Esophagus mucosa (tissue), 1 donor: Measurements from ENCODE around the gene LRFN3. TPM values are rescaled to one million over a fixed set of nuclear protein-coding genes. Genes with fewer than 3 reads are reported as not detected.
A peak's percentile ranks its signal among the peaks of the same experiment; 100 is the strongest.
"Not testable (repeated sequence)": the region's sequence is repeated elsewhere in the genome, so short reads cannot be mapped to it uniquely, and the experiment has no call there.

Source experiments
- ATAC-seq: fragments of 200-7000 bp; cut with Tn5 transposase; one replicate; pipeline ENCODE4 v1.9.1; 2020
- total RNA-seq: library from RNA; stranded (reverse); gene quantifications from one replicate; pipeline ENCODE4 v1.2.4, GENCODE V29; 2023
- donor health status: DM: yes; HTN: yes; CAD: no.

The LRFN3 gene
- total RNA-seq, 1 donor from 2014 or later, result 7.7 TPM

DNA sequence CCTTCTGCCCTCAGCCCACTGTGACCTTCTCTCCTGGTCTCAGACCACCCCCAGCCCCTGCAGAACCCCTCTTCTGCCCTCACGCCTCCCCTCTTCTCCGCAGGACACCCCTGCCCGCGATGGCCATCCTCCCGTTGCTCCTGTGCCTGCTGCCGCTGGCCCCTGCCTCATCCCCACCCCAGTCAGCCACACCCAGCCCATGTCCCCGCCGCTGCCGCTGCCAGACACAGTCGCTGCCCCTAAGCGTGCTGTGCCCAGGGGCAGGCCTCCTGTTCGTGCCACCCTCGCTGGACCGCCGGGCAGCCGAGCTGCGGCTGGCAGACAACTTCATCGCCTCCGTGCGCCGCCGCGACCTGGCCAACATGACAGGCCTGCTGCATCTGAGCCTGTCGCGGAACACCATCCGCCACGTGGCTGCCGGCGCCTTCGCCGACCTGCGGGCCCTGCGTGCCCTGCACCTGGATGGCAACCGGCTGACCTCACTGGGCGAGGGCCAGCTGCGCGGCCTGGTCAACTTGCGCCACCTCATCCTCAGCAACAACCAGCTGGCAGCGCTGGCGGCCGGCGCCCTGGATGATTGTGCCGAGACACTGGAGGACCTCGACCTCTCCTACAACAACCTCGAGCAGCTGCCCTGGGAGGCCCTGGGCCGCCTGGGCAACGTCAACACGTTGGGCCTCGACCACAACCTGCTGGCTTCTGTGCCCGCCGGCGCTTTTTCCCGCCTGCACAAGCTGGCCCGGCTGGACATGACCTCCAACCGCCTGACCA is 3.3 kb downstream of the LRFN3 start:
- no peak for ATAC-seq

DNA sequence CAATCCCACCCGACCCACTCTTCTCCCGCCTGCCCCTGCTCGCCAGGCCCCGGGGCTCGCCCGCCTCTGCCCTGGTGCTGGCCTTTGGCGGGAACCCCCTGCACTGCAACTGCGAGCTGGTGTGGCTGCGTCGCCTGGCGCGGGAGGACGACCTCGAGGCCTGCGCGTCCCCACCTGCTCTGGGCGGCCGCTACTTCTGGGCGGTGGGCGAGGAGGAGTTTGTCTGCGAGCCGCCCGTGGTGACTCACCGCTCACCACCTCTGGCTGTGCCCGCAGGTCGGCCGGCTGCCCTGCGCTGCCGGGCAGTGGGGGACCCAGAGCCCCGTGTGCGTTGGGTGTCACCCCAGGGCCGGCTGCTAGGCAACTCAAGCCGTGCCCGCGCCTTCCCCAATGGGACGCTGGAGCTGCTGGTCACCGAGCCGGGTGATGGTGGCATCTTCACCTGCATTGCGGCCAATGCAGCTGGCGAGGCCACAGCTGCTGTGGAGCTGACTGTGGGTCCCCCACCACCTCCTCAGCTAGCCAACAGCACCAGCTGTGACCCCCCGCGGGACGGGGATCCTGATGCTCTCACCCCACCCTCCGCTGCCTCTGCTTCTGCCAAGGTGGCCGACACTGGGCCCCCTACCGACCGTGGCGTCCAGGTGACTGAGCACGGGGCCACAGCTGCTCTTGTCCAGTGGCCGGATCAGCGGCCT is 4.1 kb downstream of the LRFN3 start:
- ATAC-seq, result no peak

DNA sequence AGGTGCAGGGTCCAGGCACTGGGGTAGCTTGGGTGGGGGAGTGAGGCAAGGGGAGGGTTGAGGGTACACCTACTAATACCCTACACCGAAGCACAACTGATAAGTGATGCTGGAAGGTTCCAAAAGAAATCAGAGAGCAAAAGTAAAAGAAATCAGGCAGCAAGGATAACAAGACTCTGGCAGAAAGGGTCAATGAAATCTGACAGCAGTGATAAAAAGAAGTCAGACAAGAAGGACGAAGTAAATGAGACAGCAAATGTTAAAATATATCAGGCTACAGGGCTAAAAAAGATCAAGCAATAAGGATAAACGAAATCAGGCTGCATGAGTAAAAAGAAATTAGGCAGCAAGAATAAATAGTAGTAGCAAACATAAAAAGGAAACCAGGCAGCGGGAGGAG is 4.7 kb downstream of the LRFN3 start:
- ATAC-seq, result no peak

DNA sequence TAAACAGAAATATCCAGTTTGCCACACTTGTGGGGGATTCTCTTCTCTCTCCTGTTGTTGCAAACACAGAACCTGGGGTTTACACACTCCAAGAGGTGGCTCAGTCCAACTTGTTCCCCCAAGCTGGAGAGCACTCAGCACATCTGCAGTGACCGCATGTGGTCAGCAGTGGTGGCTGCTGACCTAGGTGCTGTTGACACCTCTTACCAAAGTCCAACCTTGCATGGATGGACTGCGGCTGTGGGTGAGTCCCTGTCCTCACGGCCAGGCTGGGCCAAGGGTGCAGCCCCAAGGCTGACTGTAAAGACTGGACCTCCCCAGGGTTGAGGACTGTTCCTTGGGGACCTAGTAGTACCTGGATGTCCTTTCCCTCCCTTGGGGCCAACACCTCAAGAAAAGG is 6.1 kb downstream of the LRFN3 start:
- no peak for ATAC-seq

DNA sequence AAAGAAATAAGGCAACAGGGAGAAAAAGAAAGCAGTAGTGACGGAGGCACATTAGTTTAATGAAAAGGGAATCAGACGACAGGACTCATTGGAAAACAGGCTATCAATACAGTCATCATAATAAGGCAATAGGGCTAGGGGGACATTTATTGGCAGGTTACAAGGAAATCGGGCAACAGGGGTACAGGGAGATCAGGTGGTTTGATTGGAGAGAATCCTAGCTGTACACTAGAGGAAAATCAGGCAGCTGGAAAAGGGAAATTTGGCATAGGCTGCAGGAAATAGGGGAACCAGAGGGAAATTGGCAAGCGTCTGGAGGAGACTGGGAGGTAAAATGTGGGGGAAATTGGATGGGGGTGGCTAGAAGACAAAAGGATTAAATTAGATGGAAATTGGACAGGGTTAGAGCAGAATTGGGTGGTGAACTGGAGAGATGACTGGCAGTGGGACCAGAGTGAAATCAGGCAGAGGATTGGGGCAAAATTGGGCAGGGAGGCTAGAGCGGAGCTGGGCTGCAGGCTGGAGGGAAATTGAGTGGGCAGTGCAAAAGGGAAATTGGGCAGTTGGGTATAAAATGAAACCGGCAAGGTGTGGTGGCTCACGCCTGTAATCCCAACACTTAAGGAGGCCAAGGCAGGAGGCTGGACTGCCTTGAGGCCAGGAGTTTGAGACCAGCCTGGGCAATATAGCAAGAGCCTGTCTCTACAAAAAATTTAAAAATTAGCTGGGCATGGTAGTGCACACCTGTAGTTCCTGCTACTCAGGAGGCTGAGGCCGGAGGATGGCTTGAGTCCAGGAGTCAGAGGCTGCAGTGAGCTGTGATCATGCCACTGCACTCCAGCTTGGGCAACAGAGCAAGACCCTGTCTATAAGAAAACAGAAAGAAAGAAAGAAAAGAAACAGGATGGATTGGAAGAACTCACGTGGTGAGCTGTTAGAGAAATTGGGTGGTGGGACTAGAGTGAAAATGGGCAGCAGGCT is 7.4 kb downstream of the LRFN3 start:
- ATAC-seq, result no peak

DNA sequence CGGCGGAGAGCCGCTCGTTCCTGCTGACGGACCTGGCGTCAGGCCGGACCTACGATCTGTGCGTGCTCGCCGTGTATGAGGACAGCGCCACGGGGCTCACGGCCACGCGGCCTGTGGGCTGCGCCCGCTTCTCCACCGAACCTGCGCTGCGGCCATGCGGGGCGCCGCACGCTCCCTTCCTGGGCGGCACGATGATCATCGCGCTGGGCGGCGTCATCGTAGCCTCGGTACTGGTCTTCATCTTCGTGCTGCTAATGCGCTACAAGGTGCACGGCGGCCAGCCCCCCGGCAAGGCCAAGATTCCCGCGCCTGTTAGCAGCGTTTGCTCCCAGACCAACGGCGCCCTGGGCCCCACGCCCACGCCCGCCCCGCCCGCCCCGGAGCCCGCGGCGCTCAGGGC is 8.4 kb downstream of the LRFN3 start:
- no peak for ATAC-seq

DNA sequence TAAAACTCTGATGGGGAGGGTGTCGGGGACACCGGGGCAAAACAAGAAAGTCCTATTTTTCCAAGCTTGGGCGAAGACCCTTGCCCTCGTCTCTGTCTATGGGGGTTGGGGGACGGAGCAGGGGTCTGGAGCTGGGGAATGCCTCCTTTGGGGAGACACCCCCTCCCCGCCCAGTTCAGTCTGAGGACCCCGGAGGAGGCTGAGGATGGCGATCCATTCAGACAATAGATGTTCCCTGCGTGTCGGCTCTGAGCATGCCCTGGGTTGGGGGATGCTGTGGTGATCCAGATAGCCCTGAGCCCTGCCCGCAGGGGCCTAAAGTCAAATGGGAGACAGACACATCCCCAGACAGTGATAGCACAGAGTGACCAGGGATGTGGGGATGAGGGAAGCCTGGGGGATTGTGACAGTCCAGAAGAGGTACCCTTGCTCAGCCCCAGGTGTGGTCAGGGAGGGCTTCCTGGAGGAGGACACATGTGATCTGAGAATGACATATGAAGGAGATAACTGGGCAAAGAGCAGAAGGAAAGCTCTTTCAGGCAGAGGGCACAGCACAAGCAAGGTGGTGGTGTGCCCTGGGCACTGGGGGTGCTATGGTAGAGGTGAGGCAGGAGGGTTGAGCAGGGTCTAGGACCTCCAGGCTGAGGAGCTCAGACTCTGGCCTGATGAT is 9.1 kb downstream of the LRFN3 start:
- no peak for ATAC-seq

DNA sequence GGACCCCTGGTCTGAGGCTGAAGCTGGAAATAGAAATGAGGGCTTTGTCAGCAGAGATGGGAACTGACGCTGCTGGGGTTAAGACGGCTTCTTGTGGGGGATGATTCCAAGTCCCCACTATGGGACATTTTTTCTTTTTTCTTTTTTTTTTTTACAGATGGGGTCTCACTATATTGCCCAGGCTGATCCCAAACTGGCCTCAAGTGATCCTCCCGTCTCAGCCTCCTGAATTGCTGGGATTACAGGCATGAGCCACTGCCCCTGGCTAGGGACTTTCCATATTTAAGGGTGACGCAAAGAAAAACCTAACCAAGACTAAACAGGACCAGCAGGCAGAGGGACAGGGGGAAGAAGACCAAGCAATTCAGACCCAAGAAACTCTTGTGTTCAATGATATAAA is 10.0 kb downstream of the LRFN3 start:
- no peak for ATAC-seq

DNA sequence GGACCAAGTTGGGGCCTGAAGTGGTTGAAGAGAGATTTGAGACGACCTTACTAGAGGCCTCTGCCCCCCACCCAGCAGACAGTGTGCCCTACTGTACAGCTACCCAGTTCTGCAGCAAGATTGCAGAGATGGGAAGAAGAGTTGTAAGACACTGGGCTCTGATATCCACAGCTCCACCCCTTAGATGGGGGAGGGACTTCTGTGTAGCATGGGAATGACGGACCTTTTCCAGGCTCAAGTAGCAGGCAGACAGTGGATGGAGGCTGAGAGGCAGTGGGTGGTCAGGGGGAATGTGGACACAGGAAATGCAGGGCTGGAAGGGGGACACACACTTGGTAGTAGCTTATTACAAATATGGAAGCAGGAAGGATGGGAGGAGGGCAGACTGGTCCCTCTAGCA is 13.0 kb downstream of the LRFN3 start:
- ATAC-seq, result no peak

DNA sequence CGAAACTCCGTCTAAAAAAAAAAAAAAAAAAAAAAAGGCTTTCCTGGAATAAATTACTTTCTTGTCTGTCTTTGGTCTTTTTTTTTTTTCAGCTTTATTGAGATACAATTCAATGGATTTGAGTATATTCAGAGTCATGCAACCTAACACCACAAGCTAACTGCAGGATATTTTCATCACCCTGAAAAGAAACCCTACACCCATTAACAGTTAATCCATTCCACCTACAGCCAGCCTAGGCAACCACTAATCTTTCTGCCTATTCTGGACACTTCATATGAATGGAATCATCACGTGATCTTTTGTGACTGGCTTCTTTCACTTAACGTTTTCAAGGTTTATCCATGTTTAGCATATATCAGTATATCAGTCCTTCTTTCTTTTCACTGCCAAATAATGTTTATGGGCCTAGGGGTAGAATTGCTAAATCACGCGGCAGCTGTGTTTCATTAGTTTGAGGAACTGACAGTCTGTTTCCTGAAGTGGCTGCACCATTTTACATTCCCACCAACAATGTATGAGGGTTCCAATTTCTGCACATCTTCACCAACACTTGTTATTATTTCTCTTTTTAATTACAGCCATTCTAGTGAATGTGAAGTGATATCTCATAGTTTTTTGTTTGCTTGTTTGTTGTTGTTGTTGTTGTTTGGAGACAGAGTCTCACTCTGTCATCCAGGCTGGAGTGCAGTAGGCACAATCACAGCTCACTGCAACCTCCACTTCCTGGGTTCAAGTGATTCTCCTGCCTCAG is 19.9 kb downstream of the LRFN3 start:
- no peak for ATAC-seq

DNA sequence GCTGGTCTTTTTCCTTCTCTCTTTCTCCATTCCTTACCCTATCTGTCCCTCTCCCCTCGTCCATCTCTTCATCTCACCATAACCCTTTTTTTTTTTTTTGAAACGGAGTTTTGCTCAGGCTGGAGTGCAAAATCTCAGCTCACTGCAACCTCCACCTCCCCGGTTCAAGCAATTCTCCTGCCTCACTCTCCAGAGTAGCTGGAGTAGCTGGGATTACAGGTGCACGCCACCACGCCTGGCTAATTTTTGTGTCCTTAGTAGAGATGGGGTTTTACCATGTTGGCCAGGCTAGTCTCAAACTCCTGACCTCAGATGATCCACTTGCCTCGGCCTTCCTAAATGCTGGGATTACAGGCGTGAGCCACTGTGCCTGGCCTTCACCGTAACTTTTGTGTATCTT is 21.2 kb downstream of the LRFN3 start:
- ATAC-seq, result not testable (repeated sequence)

DNA sequence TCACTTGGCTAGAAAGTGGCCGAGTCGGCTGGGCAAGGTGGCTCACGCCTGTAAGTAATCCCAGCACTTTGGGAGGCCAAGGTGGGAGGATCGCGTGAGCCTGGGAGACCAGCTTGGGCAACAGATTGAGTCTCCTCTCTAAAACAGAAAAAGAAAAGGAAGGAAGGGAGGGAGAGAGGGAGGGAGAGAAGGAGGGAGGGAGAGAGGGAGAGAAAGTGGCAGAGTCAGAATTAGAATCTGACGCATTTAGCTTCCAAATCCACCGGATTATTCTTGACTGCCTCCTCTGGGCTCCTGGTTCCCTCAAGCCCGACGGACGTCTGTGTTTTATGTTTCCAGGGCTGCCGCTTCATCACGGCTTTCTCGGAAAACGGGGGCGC is 22.5 kb downstream of the LRFN3 start:
- no peak for ATAC-seq

DNA sequence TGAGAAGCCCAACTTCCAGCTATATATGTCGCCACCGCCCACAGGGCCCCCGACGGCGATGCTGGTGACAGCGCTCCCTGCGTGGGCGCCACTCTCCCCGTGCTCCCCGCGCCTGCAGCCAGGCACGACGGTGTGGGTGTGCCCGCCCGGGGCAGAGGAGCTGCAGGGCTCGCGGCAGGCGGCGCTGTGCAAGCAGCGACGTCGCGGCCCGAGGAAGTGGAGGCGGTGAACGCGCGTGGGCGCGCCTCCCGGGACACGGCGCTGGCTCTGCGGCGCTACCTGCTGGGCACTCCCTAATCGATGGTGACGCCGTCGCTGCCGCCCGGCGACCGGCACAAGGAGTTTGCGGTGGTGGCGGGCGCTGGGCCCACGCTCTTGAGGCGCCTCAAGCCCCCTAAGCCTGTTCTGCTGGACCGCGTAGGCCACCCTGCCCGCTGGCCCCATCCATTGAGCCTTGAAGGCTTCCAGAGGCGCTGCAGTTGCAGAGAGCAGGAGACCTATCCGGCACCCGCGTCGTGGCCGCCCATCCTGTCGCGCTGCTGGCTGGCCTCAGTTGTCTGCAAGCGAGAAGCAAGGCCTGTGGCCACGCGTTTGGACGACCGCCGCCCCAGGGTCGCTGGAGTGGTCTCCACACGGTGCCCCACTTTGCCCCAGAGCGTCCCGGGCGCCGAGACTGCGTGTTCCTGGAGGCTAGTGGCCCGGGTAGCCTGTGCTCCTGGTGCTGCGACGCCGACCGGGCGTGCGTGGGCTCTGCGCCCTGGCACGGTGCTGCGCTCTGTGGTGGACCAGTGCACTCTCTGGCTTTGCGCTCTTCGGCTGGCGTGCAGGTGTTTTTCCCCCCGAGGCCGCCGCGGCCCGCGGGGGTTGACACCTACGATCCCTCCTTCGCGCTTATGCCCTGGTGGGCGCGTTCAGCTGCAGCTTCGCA is 23.1 kb downstream of the LRFN3 start:
- peak; percentile 81 for ATAC-seq

DNA sequence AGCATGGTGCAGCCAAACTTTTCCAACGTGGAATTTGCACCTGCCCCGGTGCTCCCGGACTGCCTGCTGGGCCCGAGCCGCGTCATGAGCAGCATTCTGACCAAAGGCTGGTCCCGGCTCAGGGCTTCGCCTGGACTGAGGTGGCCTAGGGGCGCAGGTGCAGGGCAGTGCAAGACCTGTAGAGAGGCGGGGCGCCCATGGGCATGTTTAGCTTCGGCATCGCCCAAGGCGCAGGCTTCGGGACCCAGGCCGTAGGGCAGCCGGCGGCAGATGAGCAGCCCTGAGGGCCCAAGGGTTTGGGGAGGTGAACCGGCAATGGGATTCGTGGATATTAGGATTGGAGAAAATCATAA is 23.8 kb downstream of the LRFN3 start:
- no peak for ATAC-seq

DNA sequence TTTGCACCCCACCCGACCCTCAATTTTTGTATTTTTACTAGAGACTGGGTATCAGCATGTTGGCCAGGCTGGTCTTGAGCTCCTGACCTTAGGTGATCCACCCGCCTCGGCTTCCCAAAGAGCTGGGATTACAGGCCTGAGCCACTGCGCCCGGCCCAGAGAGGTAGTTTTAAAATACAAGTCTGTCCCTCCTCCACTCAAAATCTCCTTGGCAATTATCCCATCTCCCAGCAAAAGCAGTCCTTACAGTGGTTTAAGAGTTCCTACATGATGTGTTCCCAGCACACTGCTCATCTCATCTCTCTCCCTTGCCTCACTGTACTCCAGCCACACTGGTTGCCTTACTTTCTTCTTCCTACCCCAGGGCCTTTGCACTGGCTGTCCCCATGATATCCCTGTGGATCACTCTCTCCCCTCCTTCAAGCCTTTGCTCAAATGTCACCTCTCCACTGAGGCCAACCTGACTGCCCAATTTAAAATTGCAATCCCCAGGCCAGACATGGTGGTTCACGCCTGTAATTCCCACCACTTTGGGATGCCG is 24.3 kb downstream of the LRFN3 start:
- no peak for ATAC-seq

DNA sequence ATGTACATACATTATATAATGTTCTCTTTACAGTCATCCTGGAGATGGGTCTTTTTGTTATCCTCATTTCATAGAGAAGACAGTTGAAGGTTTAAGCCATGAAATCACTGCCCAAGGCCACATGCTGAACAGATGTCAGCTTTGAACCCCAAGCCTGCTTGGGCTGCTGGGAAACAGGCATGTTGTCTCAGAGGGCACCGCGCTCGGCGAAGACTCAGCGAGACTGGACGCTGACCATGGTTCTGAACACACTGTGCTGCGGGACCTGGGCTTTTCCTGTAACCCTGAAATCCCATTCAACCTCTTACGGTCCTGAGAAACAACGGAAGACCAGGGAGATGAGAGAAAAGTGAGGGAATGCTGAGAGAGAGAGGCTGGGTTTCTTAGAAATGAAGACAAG is 27.3 kb downstream of the LRFN3 start:
- no peak for ATAC-seq

DNA sequence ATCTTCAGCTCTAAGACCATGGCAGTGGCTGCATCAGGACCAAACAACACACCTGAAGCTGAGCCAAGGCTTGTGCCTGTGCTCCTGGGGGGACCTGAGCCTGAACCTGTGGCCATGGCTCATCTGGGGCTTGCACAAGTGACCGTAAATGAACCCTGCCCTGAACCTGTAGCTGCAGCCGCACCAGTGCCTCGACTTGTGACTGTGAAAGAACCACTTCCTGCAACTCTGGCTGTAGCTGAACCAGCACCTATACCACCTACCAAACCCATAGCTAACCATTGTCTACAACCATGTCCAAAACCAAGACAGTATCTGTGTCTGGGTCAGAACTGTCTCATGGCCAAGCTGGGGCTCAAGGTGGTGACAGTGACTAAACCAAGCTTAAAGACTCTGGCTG is 30.6 kb downstream of the LRFN3 start:
- no peak for ATAC-seq

DNA sequence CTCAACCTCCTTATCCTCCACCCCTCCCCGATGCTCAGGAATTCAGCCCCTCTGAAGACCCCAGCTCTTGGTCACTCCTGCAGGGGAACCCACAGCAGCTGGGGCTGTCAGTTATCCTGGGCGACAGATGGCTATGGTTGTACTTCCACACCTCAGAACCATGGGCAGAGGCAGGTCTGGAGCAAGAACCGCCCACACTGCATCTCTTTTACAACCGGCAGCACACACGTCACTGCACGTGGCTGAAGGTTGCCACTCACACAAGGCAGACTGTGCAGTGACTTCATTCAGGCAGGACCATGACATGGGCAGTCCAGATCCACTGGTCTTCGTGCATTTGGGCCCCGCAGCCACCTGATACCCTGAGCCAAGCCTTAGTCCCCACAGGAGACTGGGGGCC is 37.3 kb downstream of the LRFN3 start:
- no peak for ATAC-seq

DNA sequence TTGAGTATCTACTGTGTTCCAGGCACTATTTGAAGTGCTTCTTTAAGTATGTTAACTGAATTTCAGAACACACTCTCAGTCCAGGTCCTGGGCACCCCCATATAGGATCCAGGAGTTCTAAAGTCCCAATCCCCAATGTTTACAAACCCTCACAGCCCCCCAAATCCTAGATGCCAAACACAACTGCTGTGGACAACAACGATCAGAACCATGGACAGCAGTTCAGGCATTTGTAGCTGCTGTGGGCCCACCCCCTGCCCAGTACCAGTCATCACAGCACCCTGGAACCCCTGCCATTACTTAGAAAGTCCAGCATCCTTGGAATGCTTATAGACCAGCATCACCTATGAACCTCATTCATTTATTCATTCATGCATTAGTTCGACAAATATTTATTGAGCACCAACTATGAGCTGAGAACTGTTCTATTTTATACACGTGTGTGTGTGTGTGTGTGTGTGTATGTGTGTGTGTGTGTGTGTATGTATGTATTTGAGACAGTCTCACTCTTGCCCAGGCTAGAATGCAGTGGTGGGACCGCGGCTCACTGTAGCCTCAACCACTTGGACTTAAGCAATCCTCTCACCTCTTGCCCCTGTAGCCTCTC is 39.5 kb downstream of the LRFN3 start:
- no peak for ATAC-seq
